Measurements from ENCODE around the gene PSMC6.

PSMC6 gene

DNA sequence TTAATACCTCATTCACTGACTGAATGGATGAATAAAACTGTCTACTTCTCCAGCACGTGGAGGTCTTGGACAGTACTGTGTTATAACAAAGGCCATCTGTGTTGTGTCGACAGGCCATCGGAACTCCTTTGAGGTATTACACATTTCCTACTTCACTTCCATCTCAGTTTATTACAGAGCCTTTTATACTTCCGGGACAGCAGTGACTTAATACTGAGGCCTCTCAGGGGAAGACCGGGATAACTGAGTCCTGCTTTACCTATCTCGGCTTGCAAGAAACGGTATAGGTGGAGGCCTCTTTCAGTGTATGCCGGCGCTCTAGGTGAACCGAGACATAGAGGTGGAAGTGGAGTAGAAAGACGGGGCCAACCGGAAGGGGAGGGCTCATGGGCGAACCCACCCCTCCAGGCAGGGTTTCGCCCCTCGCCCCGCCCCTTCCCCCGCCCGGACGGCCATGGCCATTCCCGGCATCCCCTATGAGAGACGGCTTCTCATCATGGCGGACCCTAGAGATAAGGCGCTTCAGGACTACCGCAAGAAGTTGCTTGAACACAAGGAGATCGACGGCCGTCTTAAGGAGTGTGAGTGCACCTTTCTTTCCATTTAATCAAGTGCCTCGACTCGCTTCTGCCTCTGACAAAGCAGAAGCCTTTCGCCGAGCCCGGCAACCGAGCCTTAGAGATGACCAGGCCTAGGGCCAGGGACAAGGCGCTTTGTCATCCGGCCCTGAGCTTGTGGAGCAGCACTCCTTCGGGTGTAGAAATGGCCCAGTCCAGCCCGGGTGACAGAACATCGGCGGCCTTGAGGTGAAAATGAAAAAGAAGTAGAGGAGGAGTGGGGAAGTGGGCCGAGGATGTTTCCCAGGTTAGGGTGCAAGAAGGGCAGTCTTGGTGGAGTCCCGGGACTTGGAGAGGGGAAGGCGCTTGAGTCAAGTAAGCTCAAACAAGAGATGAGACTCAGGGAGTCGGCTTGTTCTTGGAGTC is at the start of gene PSMC6:
Gene PSMC6 (plus strand): TSS at position 477 of the 983 bp plus-strand sequence. CDS start 20 bp downstream, at position 497.
- DNase-seq, result peak; percentile 95

DNA sequence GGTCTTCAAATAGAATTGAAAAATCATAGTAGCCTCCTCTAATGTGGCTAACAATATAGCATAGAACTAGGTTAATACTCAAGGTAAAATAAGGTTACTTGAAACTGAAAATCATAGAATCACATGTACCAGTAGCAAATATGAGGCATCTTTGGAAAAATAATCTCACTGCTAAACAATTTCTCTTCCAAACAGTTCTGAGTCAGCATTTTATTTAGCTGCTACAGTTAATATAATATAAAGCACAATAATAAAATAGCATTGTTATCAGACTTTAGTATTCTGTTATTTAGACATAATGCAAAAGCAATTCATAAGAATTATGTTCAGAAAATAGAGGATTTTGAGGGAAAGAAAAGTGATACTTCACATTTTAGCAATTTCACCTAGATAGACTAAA is 46.7 kb upstream of the PSMC6 start:
- DNase-seq, result no peak

DNA sequence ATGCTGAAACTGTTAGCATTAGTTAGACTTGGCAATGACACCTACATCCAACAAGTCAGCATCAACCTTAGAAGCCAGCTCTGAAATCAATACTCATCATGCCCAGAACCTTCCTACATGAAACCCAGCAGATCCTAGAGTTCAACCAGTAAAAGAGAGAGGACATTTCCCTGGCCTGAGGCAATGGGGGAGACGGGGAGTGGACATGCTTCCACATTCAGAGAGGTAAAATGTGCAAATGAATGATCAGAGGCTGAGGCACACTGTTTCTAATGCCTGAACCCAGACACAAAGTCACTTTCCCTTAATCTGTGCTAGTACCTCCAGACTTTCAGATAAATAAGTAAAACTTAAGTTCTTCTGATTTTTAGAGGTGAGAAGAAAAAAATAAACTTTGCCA is 46.2 kb upstream of the PSMC6 start:
- no peak for DNase-seq

DNA sequence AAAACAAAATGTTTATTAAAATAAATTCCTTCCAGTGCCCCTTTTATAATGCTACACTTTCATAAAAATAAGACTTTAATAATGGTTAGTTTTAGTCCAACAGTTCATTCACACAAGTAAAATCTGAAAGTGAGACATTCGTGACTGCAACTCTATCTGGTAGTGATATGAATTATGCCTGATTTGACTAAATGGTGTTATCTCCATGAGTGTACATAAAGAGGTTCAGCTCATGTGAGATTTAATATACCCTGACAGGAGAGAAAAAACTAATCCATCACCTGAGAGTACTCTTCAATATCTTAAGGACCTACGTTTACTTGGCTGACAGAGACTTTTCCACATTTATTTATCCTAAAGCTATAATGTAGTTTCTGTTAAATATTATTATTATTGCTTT is 45.7 kb upstream of the PSMC6 start:
- DNase-seq, result no peak

DNA sequence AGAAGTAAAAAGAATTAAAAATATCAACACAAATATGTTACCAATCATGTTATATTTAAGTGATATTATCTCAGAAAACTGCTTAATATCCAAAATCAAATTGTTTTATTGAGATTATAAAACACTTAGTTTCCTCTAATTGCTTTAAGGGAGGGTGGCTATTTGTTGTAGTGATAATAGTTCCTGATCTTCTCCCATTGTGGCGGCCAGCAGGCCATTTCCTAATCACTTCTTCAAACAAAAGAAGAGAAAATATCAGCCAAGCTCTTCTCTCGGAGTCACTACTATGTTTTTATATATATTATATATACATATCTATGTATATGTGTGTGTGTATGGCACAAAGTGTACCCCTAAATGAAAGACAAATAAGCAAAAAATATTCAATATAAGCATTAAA is 43.1 kb upstream of the PSMC6 start:
- no peak for DNase-seq

DNA sequence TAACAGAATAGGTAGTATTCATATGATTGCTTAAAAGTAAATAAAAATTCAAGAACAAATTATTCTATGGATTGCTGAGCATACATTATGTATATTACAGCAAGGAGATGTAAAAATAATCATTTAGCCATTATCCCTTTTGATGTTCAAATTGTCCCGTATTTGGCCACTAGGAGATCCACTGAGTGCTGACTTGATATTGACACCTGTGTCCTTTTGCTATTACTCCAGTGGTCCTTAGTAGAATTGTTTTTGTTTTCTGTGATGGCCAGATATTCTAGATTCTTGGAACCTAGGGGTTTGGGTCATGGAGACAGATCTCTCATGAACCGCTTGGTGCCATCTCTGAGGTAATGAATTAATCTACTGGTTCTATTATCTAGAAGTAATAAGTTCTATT is 28.4 kb upstream of the PSMC6 start:
- no peak for DNase-seq

DNA sequence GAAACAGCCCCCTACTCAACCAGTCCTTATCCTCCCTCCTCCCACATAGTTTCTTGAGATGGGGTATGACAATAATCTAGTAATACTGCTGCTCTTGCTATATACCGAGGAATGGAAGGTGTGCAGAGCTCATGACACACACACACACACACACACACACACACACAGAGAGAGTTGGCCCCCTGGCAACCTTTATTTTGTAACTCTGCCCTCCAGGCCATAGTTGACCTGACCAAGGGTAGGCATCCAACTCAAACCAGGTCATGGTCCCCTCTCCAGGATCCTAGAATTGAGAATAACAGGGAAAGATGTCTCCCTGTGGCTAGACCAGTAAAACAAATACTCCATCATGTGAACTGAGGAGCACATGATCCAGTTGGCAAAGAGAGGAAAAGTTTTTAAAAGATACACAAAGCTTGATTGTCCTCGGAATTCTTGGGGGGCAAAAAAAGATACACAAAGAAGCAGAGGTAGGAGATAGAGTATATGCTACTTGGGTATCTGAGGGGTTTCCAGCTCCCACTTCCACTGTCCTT is 22.9 kb upstream of the PSMC6 start:
- DNase-seq, result no peak

DNA sequence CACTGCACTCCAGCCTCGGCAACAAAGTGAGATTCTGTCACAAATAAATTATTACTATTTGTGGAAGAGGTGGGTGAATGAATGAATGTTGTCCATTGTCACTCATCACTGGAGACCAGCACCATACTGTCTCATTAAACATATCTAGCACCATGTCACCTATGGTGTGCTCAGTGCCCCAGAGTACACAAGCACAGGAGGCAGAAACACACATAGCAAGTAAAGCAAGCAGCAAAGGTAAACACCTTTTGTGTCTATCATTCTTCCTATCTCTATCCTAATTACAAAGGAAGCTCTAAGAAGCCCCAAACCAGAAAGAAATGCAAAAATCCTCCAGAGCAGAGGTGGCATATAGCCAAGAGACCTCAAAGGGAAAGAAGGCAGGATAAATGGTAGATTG is 20.8 kb upstream of the PSMC6 start:
- no peak for DNase-seq

DNA sequence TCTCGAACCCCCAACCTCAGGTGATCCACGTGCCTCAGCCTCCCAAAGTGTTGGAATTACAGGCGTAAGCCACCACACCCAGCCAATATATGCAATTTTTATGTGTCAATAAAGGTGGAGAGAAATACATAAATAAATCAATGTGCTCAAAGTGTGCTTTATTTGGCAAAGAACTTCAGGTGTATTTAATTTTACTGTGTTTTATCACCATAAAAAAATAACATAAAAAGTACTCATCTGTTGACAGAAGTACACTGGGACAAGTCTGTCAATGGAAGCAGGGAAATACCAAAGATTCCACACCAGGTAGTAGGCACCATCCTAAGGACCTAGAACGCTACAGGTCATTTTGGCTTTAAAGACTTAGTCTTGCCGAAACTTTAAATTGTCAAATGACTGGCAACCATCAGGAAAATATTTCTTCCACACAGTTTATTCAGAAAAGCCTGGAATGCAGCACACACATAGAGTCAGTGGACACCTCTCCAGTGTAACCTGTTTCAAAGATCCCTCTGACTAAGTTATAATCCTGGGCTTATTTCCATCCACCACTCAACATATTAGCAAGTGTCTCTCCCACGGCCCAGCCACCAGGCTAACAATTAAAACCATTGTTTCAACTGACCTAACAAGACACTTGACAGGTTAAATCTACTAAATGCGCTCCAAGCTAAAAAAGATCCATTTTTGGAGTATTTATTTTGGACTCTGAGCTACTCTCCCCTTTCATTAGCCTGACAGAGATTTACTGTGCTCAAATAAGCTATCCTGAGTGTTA is 15.8 kb upstream of the PSMC6 start:
- DNase-seq, result no peak

DNA sequence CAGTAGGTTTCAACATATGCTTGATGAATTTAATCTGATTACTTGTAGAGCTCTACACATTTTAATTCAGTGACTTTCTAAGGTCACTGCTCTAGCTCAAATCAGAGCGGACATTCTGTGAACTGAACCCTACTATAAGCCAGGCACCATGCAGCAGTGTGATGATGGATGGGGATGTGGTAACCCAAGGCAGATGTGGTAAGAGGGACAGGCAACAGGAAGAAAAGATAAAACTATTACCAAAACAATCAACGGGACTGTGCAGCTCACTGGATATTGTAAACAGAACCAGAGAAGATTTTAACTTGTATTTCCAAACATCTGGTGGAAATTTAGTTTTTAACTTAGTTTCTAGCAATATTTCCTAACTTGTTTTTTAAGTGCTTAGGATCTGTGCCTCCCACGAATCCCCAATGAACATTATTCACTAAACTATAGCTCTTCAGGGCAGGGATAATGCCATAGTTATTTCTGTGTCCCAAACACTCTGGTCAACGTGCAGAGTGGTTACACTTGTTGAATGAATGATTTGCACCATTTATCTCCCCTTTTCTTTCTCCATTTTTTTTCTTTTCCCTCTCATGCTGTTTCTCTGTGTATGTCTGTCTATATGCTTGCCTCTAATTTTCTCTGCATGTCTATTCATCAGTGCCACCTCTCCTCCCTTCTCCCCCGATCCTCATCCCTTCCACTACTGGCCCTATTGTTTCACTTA is 14.6 kb upstream of the PSMC6 start:
- DNase-seq, result no peak

DNA sequence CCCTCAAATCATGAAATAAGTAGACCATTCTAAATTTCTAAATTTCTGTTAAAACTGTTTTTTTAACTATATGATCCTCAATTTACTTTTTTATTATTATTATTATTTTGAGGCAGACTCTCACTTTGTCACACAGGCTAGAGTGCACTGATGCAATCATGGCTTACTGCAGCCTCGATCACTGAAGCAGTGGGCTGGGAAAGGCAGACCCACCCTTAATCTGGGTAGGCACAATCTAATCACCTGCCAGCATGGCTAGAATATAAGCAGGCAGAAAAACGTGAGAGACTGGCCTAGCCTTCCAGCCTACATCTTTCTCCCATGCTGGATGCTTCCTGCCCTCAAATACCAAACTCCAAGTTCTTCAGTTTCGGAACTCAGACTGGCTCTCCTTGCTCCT is 14.0 kb upstream of the PSMC6 start:
- DNase-seq, result no peak

DNA sequence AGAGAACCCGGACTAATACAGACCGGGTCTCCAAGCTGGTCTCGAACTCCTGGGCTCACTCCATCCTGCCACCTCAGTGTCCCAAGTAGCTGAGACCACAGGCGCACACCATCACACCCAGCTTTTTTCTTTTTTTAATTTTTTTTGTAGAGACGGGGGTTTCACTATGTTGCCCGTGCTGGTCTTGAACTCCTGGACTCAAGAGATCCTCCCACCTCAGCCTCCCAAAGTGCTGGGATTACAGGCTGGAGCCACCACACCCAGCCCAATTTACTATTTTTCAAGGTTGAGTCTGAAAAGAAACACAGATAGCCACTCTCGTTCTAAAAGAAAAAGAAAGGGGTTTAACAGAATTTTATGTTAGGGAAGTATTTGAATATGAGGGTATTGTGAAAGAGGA is 13.5 kb upstream of the PSMC6 start:
- no peak for DNase-seq

DNA sequence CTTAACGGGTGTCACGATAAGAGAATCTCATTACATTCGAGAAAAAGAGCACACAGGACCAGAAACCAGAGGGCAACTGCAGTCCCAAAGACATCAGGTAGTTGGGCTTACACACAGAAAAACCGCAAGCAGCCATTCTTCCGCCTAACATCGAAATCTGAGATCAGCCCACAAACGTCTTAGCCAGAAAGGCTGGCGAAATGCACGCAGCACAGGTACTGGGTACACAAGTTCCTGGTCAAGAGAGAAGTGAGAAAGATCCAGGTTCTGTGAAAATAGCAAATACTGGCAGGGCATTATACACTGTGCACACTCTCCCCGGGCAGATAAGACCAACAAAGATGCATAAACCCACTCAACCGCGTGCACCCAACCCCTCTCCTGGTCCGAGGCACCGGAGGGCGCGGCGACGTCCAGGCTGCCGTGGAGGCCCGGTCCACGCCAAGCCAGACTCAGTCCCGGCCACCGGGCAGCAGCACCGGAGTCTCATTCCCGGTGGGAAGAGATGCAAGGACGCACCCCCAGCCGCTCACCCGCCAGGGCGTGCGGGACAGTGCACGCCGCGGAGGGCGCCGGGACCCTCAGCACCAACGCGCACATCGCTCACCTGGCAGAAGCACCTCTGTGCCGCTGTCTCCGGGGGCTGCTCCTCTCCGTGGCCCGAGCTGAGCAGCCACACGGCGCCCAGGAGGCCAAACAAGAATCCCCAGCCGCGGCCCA is 12.1 kb upstream of the PSMC6 start:
- DNase-seq, result peak; percentile 51

DNA sequence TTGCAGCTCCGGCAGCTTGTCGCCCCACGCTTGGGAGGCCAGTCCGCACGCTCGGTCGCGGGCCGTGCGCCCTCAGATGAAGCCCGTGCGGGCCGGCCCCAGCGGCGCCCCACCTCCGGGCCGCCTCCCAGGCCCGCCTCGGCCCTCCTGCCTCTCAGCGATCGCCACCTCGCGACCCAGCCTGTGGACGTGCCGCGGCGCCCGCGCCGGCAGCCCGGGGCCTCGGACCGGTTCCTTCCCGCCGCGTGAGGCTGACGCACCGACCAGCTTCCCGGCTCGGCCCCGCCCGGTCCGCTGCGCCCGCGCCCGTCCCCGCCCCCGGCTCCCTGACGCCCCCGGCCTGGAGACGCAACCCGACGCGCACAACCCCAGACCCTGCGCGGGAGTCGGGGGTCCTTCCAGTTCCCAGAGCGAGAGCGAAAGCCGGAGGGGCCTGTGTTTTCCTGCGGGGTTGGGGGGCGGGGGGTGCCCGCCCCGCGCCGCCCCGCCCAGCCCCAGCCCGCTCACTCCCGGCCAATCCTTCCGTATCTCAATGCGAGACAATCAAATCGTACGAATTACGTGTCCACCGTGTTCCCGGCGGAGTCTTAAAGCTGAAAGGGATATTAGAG is 11.4 kb upstream of the PSMC6 start, which contains the start of gene ERO1A:
Gene ERO1A (minus strand): TSS at position 78 of the 611 bp plus-strand sequence. CDS start 77 bp downstream, at position 1.
- DNase-seq, result peak; percentile 84

DNA sequence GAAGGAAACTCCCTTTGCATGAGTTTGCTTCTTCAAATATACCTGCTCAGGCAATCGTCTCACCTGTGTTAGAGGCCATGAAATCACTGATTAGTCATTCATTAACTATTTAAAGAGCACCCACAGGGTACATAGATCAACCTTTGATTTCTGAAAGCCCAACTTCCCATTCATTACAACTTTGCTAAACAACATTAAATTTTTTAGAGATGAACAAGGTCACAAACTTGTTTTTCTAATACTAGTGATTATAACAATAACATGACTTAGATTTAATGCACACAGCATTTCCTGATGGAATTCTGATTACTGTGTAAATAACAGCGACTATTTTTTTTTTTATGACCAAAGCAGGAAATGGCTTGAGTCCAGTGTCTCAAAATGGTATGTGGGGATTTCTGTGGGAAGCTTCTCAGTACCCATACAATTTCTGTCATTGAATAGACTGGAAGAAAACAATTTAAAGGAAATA is 6.3 kb upstream of the PSMC6 start:
- no peak for DNase-seq

DNA sequence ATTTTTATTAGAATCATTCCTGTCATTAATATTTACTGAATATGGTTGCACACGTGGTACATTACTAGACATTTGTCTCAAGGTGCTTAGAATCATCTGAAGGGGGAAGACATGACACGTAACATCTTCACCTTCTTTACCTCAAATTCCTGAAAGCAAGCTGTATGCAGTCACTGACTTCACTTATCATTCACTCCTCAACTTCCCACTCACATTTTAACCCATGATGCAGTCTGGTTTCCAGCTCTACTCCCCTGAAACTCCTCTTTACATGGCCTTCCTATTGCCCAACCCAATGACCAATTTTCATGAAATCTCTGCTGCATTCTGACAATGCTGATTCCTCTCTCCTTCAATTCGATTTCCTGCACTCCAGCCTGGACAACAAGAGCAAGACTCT is 5.8 kb upstream of the PSMC6 start:
- DNase-seq, result no peak

DNA sequence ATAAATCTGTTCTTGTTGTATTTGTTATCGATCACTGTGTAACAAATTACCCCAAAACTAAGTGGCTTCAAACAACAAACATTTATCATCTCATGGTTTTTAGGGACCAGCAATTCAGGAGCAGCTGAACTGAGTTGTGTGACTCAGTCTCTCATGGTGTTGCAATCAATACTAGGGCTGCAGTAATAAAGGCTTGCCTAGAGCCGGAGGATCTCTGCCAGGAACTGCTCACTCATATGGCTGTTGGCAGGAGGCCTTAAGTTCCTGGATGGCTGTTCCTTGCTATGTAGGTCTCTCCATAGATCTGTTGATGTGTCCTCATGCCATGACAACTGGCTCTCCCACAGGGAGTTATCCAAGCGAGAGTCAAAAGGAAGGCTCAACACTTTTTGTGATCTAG is 3.8 kb upstream of the PSMC6 start:
- DNase-seq, result no peak

DNA sequence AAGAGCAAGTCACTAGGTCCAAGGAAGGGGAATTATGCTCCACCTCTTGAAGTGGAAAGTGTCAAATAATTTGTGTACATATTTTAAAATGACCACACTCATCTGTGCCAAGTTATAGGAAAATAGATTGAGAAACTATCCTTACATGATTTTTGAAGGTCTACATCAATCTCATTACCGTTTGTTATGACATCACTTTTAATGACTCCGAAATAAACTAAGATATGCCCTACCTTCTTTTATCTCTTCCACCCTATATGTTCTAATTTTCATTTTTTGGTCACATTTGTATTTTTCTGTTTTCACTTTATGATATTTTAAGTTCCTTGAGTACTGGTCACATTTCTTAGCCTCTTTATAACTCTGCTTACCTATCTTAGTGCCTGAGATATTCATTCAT is 3.3 kb upstream of the PSMC6 start:
- DNase-seq, result no peak

DNA sequence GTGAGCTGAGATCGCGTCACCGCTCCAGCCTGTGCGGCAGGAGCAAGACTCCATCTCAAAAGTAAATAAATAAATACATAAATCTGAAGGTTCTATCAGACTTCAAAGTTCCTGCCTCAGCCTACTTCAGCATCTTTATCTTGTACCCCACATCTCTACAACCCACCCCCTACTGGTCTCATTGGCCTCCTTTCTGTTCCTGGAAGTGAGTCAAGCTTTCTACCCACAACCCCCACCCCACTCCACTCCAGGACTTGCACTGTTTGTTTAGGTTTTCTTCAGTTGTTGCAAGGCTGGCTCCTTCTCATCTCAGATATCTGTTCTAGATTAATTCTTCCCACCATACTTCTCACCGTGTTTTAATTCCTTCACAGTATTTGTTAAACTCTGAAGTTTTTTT is 714 bp upstream of the PSMC6 start:
- DNase-seq, result no peak

DNA sequence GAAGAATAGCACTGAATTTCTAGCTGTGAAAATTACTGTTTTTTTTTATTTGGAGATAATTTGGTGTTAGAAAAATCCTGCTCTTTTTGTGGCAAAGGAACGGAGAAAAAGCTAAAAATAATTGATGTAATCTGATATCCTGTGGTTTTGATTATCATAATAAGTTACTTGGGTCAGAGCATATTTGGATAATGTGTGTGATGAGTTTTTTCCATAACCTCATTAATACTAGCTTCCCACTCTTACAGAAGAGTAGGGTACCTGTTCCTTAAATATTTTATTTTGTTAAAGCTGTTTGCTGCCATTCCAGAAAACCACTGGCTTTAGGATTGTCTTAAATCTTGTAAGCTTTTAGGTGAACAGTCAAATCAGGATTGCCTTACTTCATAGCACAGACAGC is 4.7 kb downstream of the PSMC6 start:
- no peak for DNase-seq

DNA sequence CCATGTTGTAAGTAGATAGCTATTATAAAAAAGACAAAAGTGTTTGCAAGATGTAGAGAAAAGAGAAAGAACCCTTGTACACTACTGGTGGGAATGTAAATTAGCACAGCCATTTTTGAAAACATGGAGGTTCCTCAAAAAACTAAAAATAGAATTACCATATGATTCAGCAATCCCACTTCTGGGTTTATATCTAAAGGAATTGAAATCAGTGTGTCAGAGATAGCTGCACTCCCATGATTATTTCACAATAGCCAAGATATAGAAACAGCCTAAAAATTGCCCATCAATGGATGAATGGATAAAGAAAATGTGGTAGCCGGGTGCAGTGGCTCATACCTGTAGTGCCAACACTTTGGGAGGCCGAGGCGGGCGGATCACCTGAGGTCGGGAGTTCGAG is 9.2 kb downstream of the PSMC6 start:
- DNase-seq, result no peak

Measured in NCI-H345 (cell line).